GM15510 (cell line): ENCODE measurements around the gene GALNT4.

Experiments used
- POLR2A ChIP-seq: IDR thresholded peaks from 3 replicates; pipeline ENCODE4 v1.6.1; 2011; ENCODE audit warnings: borderline replicate concordance; ENCODE audit not compliant: insufficient read length; ENCODE audit errors: extremely low read depth

GALNT4 gene

GRCh38 chr12:89524541-89525304 is at the start of gene GALNT4:
Gene GALNT4, minus strand, starts transcription at chr12:89524796. Its CDS starts 247 bp downstream, at chr12:89524549.
- TF ChIP-seq POLR2A = peak; percentile 31

- TF ChIP-seq POLR2A = no peak
Measured at GRCh38 chr12:89573051-89573810, 48.6 kb upstream of the GALNT4 start.

- no peak for TF ChIP-seq POLR2A
Measured at GRCh38 chr12:89571491-89572195, 47.0 kb upstream of the GALNT4 start.

GRCh38 chr12:89568484-89568883 is 43.9 kb upstream of the GALNT4 start:
- TF ChIP-seq POLR2A = no peak

GRCh38 chr12:89567691-89568239 is 43.2 kb upstream of the GALNT4 start:
- no peak for TF ChIP-seq POLR2A

GRCh38 chr12:89566615-89567014 is 42.0 kb upstream of the GALNT4 start:
- no peak for TF ChIP-seq POLR2A

GRCh38 chr12:89565002-89565401 is 40.4 kb upstream of the GALNT4 start:
- TF ChIP-seq POLR2A = no peak

GRCh38 chr12:89559753-89560152 is 35.2 kb upstream of the GALNT4 start:
- TF ChIP-seq POLR2A = no peak

- no peak for TF ChIP-seq POLR2A
Measured at GRCh38 chr12:89556976-89557375, 32.4 kb upstream of the GALNT4 start.

GRCh38 chr12:89552376-89552775 is 27.8 kb upstream of the GALNT4 start:
- no peak for TF ChIP-seq POLR2A

- no peak for TF ChIP-seq POLR2A
Measured at GRCh38 chr12:89551747-89552146, 27.2 kb upstream of the GALNT4 start.

- TF ChIP-seq POLR2A = no peak
Measured at GRCh38 chr12:89547101-89547500, 22.5 kb upstream of the GALNT4 start.

GRCh38 chr12:89546151-89546550 is 21.6 kb upstream of the GALNT4 start:
- TF ChIP-seq POLR2A = no peak

- TF ChIP-seq POLR2A = no peak
Measured at GRCh38 chr12:89544681-89545184, 20.1 kb upstream of the GALNT4 start.

GRCh38 chr12:89544022-89544421 is 19.4 kb upstream of the GALNT4 start:
- TF ChIP-seq POLR2A = no peak
